Transverse colon (tissue), 4 donors: ENCODE data around the gene KIAA0232. TPM values are rescaled to one million over a fixed set of nuclear protein-coding genes. Genes with fewer than 3 reads are reported as not detected.

Experiments
- DNase-seq: peaks from one replicate; pipeline ENCODE4 v3.0.0-alpha.2; 2019
- H3K27ac ChIP-seq, 4 donors: fragments of 200-600 bp; sonication (generic); 2 replicates each; pipeline ENCODE4 v1.5.1; 2016 to 2018; ENCODE audit warnings: inconsistent platforms in 4 of 4
- H3K27me3 ChIP-seq: fragments of 200-600 bp; sonication (generic); 2 replicates; pipeline ENCODE4 v1.5.1; 2017; ENCODE audit warnings: inconsistent platforms
- H3K36me3 ChIP-seq, 4 donors: fragments of 200-600 bp; sonication (generic); 2 replicates each; pipeline ENCODE4 v1.5.1; 2017 to 2019; ENCODE audit warnings: inconsistent platforms in 4 of 4
- H3K4me1 ChIP-seq, 4 donors: fragments of 200-600 bp; sonication (generic); 2 replicates each; pipeline ENCODE4 v1.5.1; 2017 to 2020; ENCODE audit warnings: inconsistent platforms in 4 of 4
- H3K4me3 ChIP-seq, 4 donors: fragments of 200-600 bp; sonication (generic); 1 replicate in 1 of 4; 2 replicates in 3 of 4; pipeline versions ENCODE4 v1.5.1 to v1.6.1; 2017 to 2019; ENCODE audit warnings: inconsistent platforms in 4 of 4
- H3K9me3 ChIP-seq, 2 donors: fragments of 200-600 bp; sonication (generic); 2 replicates each; pipeline ENCODE4 v1.5.1; 2017 to 2019; ENCODE audit warnings: inconsistent platforms in 2 of 2
- CTCF ChIP-seq, 5 experiments: fragments of 200-600 bp in 3 of 5; fragments of 450-650 bp in 2 of 5; sonication (generic) in 3 of 5; IDR thresholded peaks; 1 replicate in 2 of 5; 2 replicates in 3 of 5; pipeline ENCODE4 v1.5.1; 2016 to 2017; ENCODE audit warnings: antibody characterized with exemption in 5 of 5, inconsistent platforms in 3 of 5, mild to moderate bottlenecking in 2 of 5, moderate library complexity in 1 of 5
- EP300 ChIP-seq: sonication (generic); formaldehyde crosslinking; IDR thresholded peaks from one replicate; pipeline ENCODE4 v1.6.1; 2017; ENCODE audit warnings: antibody characterized with exemption, low read depth
- POLR2A ChIP-seq: fragments of 450-650 bp; IDR thresholded peaks from one replicate; pipeline ENCODE4 v1.6.1; 2016; ENCODE audit warnings: antibody characterized with exemption, mild to moderate bottlenecking, moderate library complexity
- POLR2AphosphoS5 ChIP-seq, 3 donors: sonication (generic); formaldehyde crosslinking; IDR thresholded peaks; one replicate each; pipeline ENCODE4 v1.6.1; 2016; ENCODE audit warnings: antibody characterized with exemption in 3 of 3
- WGBS, 2 donors: methylation state at CpG; one replicate each; pipeline ENCODE4 v1.1.5; 2018; ENCODE audit warnings: low coverage in 1 of 2; 5-methylcytosine and 5-hydroxymethylcytosine counted together
- in situ Hi-C, 4 donors: fragments of 200-750 bp; cut with MboI; loops; one replicate each; pipeline versions ENCODE4 v1.15.0 to v1.15.1; 2017; ENCODE audit warnings: low sequenced_read_pairs in 3 of 4, low pct_ligation_motif_present in 1 of 4, low pct_unique_long_range_greater_than_20kb in 1 of 4
- intact Hi-C: fragments of 100-400 bp; cut with DNase I; formaldehyde crosslinking; loops from one replicate; pipeline ENCODE4 v1.15.1; 2023; ENCODE audit warnings: low total_unique reads
- total RNA-seq, 4 donors: library from RNA; depleted of rRNA; stranded (reverse); fragments of >200 nt; gene quantifications; one replicate each; pipeline ENCODE4 v1.1.0, GENCODE V29; 2016

Gene KIAA0232
- total RNA-seq, 4 donors from 2014 or later = 17.9 to 83.4 (median 43.0) TPM

DNA sequence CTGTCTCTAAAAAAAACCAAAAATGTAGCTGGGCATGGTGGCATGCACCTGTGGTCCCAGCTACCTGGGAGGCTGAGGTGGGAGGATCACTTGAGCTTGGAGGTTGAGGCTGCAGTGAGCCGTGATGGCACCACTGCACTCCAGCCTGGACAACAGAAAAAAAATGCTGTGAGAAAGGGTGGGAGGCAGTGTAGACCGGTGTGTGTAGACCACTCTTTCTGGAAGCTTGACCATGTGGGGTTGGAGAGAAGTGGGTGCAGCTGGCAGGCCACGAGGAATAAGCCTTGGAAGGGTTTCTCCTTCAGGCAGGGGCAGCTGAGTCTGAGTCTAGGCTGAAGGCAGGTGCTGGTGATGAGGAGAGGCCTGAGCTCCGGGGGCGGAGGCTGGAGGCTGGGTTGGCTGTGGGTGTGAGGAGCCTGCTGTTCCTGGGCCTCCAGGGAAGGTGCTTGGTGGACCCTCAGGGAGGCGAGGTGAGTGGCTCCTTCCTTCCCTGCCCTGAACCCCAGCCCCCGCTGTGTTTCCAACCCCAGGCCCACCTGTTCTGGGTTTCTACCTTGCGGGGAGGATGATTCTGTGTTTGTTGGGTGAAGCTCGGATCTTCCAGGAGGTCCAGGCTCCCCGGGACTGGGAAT, 117.8 kb downstream of the KIAA0232 start:
- Histone ChIP-seq H3K27ac (no peak overlapping the region), H3K36me3 (no peaks in the 10 kb centered on the region), H3K9me3 (no peaks in the 10 kb centered on the region), H3K4me1 (no peaks in the 10 kb centered on the region), H3K27me3 (no peaks in the 10 kb centered on the region), H3K4me3 (no peak overlapping the region)
- in situ Hi-C loops (loop anchor here in 3 of 4 donors (10.0 kb wide), 1 partner anchor 175 kb away; no protein-coding TSS in a partner anchor), intact Hi-C loops (loop anchor here (10.0 kb wide), 2 partner anchors 85 to 185 kb away; partner anchors contain the start of gene BLOC1S4)
- 95 to 100% methylated on average over 1 to 10 of the region's 10 CpGs for WGBS, 2 donors
- DNase-seq = peak; percentile 7
- no peak for TF ChIP-seq POLR2AphosphoS5 (IDR thresholded peaks at IDR 0.05)
- no peak for TF ChIP-seq EP300
- TF ChIP-seq CTCF (IDR thresholded peaks at IDR 0.05) = no peak
- TF ChIP-seq POLR2A = no peak

DNA sequence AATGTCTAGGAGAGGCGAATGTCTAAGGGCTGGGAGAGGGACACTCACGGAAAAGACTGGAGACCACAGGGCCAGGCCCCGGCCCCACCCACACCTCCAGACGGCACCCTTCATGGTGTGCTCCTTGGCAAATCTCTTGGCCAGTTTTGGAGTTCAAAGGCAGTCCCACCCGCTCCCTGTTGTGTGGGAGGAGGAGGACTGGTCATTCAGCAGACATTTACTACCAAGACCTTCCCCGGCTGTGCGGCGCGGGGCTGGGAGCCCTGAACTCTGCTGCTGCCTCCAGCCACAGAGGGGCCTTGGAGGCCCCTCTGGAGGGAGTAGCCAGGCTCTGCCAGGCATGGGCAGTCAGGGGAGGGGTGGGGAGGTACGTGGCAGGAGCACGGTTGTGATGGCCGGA, 118.4 kb downstream of the KIAA0232 start:
- intact Hi-C loops = loop anchor here (10.0 kb wide), 2 partner anchors 84 to 186 kb away; partner anchors contain the start of gene BLOC1S4
- no peak overlapping the region for H3K4me3 ChIP-seq
- H3K27me3 ChIP-seq = no peaks in the 10 kb centered on the region
- peak; percentile 4 for DNase-seq
- H3K27ac ChIP-seq = no peak overlapping the region
- 92 to 94% methylated on average over 3 to 12 of the region's 12 CpGs for WGBS, 2 donors
- no peaks in the 10 kb centered on the region for H3K9me3 ChIP-seq
- H3K36me3 ChIP-seq = no peaks in the 10 kb centered on the region
- no peaks in the 10 kb centered on the region for H3K4me1 ChIP-seq
- TF ChIP-seq POLR2A = no peak
- no peak for TF ChIP-seq POLR2AphosphoS5 (IDR thresholded peaks at IDR 0.05)
- no peak for TF ChIP-seq EP300
- TF ChIP-seq CTCF (IDR thresholded peaks at IDR 0.05) = no peak
- in situ Hi-C loops = loop anchor here in 3 of 4 donors (10.0 kb wide), 1 partner anchor 174 kb away; no protein-coding TSS in a partner anchor

GRCh38 chr4:6901669-6902317, 119.3 kb downstream of the KIAA0232 start:
- no peaks in the 10 kb centered on the region for H3K4me1 ChIP-seq
- H3K36me3 ChIP-seq = no peaks in the 10 kb centered on the region
- no peak for TF ChIP-seq CTCF (IDR thresholded peaks at IDR 0.05)
- TF ChIP-seq POLR2AphosphoS5 (IDR thresholded peaks at IDR 0.05) = no peak
- in situ Hi-C loops = loop anchor here in 3 of 4 donors (10.0 kb wide), 1 partner anchor 173 kb away; no protein-coding TSS in a partner anchor
- no peak overlapping the region for H3K4me3 ChIP-seq
- 81% methylated on average over 21 of the region's 24 CpGs; no CpG with 5 or more reads in 1 of the 2 donors for WGBS, 2 donors
- peak; percentile 7 for DNase-seq
- H3K27ac ChIP-seq = no peak overlapping the region
- intact Hi-C loops = loop anchor here (10.0 kb wide), 2 partner anchors 83 to 187 kb away; partner anchors contain the start of gene BLOC1S4
- H3K27me3 ChIP-seq = peaks cover under 1% of the 10 kb centered on the region
- no peaks in the 10 kb centered on the region for H3K9me3 ChIP-seq

GRCh38 chr4:6902318-6903042, 120.0 kb downstream of the KIAA0232 start:
- Histone ChIP-seq H3K4me3 (no peak overlapping the region), H3K27ac (no peak overlapping the region), H3K4me1 (peaks cover 0 to 2% (median under 1%) of the 10 kb centered on the region in 4 donors), H3K27me3 (peaks cover 3% of the 10 kb centered on the region), H3K36me3 (no peaks in the 10 kb centered on the region), H3K9me3 (no peaks in the 10 kb centered on the region)
- WGBS, 2 donors = 81 to 87% methylated on average over 5 to 27 of the region's 27 CpGs
- peak; percentile 6 for DNase-seq
- in situ Hi-C loops = loop anchor here in 3 of 4 donors (10.0 kb wide), 1 partner anchor 172 kb away; no protein-coding TSS in a partner anchor
- intact Hi-C loops = loop anchor here (10.0 kb wide), 2 partner anchors 82 to 188 kb away; partner anchors contain the start of gene BLOC1S4
- TF ChIP-seq EP300 = no peak
- no peak for TF ChIP-seq POLR2AphosphoS5 (IDR thresholded peaks at IDR 0.05)
- no peak for TF ChIP-seq CTCF (IDR thresholded peaks at IDR 0.05)
- TF ChIP-seq POLR2A = no peak
